GM12878 (cell line): ENCODE results near the gene ADCY9. TPM values are rescaled to one million over a fixed set of nuclear protein-coding genes. Genes with fewer than 3 reads are reported as not detected.

Experiments used
- ATAC-seq: fragments of 200-7000 bp; cut with Tn5 transposase; 3 replicates; pipeline ENCODE4 v1.9.1; 2020; ENCODE audit warnings: mild to moderate bottlenecking, moderate library complexity
- BruUV-seq: library from RNA; stranded (reverse); fragments of 400-500 nt; replicated peaks from 2 replicates; lab custom pipeline; 2021; lab: Mats Ljungman, UMichigan
- CTCF ChIA-PET: fragments of 300-600 bp; sonication (Branson Sonifier 250); formaldehyde crosslinking; extraction: SDS; loops from one replicate; lab custom pipeline; 2021; ENCODE audit warnings: inconsistent platforms; lab: Yijun Ruan, JAX
- POLR2A ChIA-PET: fragments of 350-600 bp; formaldehyde crosslinking; extraction: SDS; loops from one replicate; lab custom pipeline; 2021; ENCODE audit warnings: inconsistent platforms; lab: Charles Lee
- RAD21 ChIA-PET: fragments of 300-600 bp; sonication (Branson Sonifier 250); formaldehyde crosslinking; loops from one replicate; lab custom pipeline; 2023; ENCODE audit warnings: antibody characterized with exemption; ENCODE audit not compliant: unreplicated experiment; lab: Charles Lee
- SMC1A ChIA-PET: fragments of 300-600 bp; sonication (Branson Sonifier 250); formaldehyde crosslinking; loops from one replicate; lab custom pipeline; 2023; ENCODE audit not compliant: unreplicated experiment, uncharacterized antibody; lab: Charles Lee
- DNase-seq: peaks from one replicate; pipeline ENCODE4 v3.0.0-alpha.2; 2011; ENCODE audit warnings: low read depth, low spot score
- FAIRE-seq: peaks from 3 replicates; lab custom pipeline; 2011; peaks lifted over from hg19 to GRCh38; lab: Jason Lieb, UNC
- H2AFZ ChIP-seq: 2 replicates; pipeline ENCODE4 v1.6.0; 2011; ENCODE audit warnings: low read depth, low read length, control low read depth; ENCODE audit not compliant: control insufficient read depth
- H3K27ac ChIP-seq: 2 replicates; pipeline ENCODE4 v1.5.1; 2011; ENCODE audit warnings: control low read depth; ENCODE audit not compliant: control insufficient read depth, insufficient read depth
- H3K27me3 ChIP-seq, 2 experiments: replicated peaks in 1 of 2; 2 replicates each; pipeline versions ENCODE4 v1.6.0 to v1.6.1; 2011; ENCODE audit warnings: low read length in 1 of 2; ENCODE audit not compliant: control insufficient read depth in 2 of 2, insufficient read depth in 2 of 2
- H3K36me3 ChIP-seq, 2 experiments: 2 replicates each; pipeline ENCODE4 v1.5.1; 2011; ENCODE audit warnings: low read length in 1 of 2; ENCODE audit not compliant: control insufficient read depth in 2 of 2, insufficient read depth in 2 of 2
- H3K4me1 ChIP-seq: 2 replicates; pipeline ENCODE4 v1.6.1; 2011; ENCODE audit warnings: mild to moderate bottlenecking, low read length, moderate library complexity, mixed read lengths; ENCODE audit not compliant: control insufficient read depth, insufficient read depth
- H3K4me2 ChIP-seq: 2 replicates; pipeline ENCODE4 v1.6.0; 2011; ENCODE audit warnings: control low read depth; ENCODE audit not compliant: control insufficient read depth, insufficient read depth
- H3K4me3 ChIP-seq: fragments of 200-600 bp; sonication (generic); 2 replicates; pipeline ENCODE4 v1.5.1; 2016
- H3K79me2 ChIP-seq: 2 replicates; pipeline ENCODE4 v1.6.0; 2011; ENCODE audit warnings: low read length; ENCODE audit not compliant: control insufficient read depth, insufficient read depth
- H3K9ac ChIP-seq: 2 replicates; pipeline ENCODE4 v1.8.0; 2011; ENCODE audit warnings: low read length, control low read depth, mixed read lengths; ENCODE audit not compliant: control insufficient read depth, insufficient read depth
- H3K9me3 ChIP-seq: replicated peaks from 3 replicates; pipeline ENCODE4 v1.5.1; 2011; ENCODE audit warnings: mild to moderate bottlenecking, low read length; ENCODE audit not compliant: control insufficient read depth, insufficient read depth
- H4K20me1 ChIP-seq: 2 replicates; pipeline ENCODE4 v1.6.0; 2011; ENCODE audit not compliant: control insufficient read depth, insufficient read depth
- CHD4 ChIP-seq: fragments of 200-600 bp; sonication (generic); IDR thresholded peaks from 2 replicates; pipeline ENCODE4 v1.6.1; 2016; ENCODE audit warnings: mild to moderate bottlenecking
- DPF2 ChIP-seq: fragments of 450-650 bp; IDR thresholded peaks from 2 replicates; pipeline ENCODE4 v1.6.1; 2017; ENCODE audit warnings: mild to moderate bottlenecking
- MEF2A ChIP-seq: IDR thresholded peaks from 2 replicates; pipeline ENCODE4 v1.6.1; 2011; ENCODE audit warnings: low read depth, mild to moderate bottlenecking, low read length, moderate library complexity; ENCODE audit not compliant: insufficient read depth
- MTA2 ChIP-seq: fragments of 450-650 bp; IDR thresholded peaks from 2 replicates; pipeline ENCODE4 v1.6.1; 2016; ENCODE audit warnings: low read depth, mild to moderate bottlenecking, moderate library complexity
- NFYA ChIP-seq: IDR thresholded peaks from 2 replicates; pipeline ENCODE4 v1.6.1; 2011; ENCODE audit warnings: low read depth, mild to moderate bottlenecking, low read length, improper control_type of control experiment, borderline replicate concordance
- RFX5 ChIP-seq: IDR thresholded peaks from 2 replicates; pipeline ENCODE4 v1.6.1; 2011; ENCODE audit warnings: low read depth, low read length, improper control_type of control experiment
- YBX1 ChIP-seq: fragments of 450-650 bp; IDR thresholded peaks from 2 replicates; pipeline ENCODE4 v1.6.1; 2016; ENCODE audit warnings: antibody characterized with exemption
- ZNF274 ChIP-seq: IDR thresholded peaks from one replicate; pipeline ENCODE4 v1.8.0; 2011; ENCODE audit not compliant: insufficient read length, insufficient read depth
- WGBS: methylation state at CpG from one replicate; pipeline ENCODE4 v1.1.6; 2016; ENCODE audit warnings: low lambda C conversion rate; ENCODE audit not compliant: insufficient replicate concordance, insufficient coverage; ENCODE audit errors: missing lambda C conversion rate; 5-methylcytosine and 5-hydroxymethylcytosine counted together
- in situ Hi-C: fragments of 300-500 bp; cut with MboI; formaldehyde crosslinking; loops from 9 replicates; pipeline ENCODE4 v1.14.3; 2018; ENCODE audit warnings: mixed read lengths
- intact Hi-C: fragments of 100-400 bp; cut with micrococcal nuclease; formaldehyde crosslinking; loops from one replicate; pipeline ENCODE4 v1.14.2; 2022; ENCODE audit not compliant: unreplicated experiment
- polyA plus RNA-seq, 11 experiments: library from polyadenylated mRNA; depleted of rRNA in 4 of 11; unstranded in 6 of 11; stranded (reverse) in 5 of 11; fragments of >200 nt; fragmentation: Nextera tagmentation in 4 of 11; fragmentation: Illumina TruSeq in 1 of 11; extraction: Ambion mirVana in 4 of 11; extraction: Trizol in 1 of 11; gene quantifications; 1 replicate in 1 of 11; 2 replicates in 10 of 11; pipeline versions ENCODE4 v1.2.1 to v1.2.3, GENCODE V29; 2011 to 2016; ENCODE audit warnings: inconsistent platforms in 2 of 11, missing spikeins in 2 of 11, low read depth in 1 of 11
- total RNA-seq, 4 experiments: library from RNA; depleted of rRNA in 3 of 4; stranded (reverse); fragments of >200 nt in 3 of 4; fragmentation: Illumina TruSeq in 1 of 4; extraction: Trizol in 1 of 4; gene quantifications; 2 replicates each; pipeline versions ENCODE4 v1.2.1 to v1.2.3, GENCODE V29; 2013 to 2021
- TF ChIP-seq, protein P1 (sequence below): fragments of 150-350 bp; IDR thresholded peaks from 2 replicates; pipeline ENCODE4 v1.6.1; 2016; ENCODE audit warnings: low read depth, low read length
- TF ChIP-seq, protein P2 (sequence below): IDR thresholded peaks from 2 replicates; pipeline ENCODE4 v1.6.1; 2012; ENCODE audit warnings: improper control_type of control experiment, low read depth, low read length; ENCODE audit not compliant: insufficient replicate concordance
- TF ChIP-seq, protein P3 (sequence below): fragments of 450-650 bp; IDR thresholded peaks from 2 replicates; pipeline ENCODE4 v1.6.1; 2018; ENCODE audit warnings: borderline replicate concordance, mild to moderate bottlenecking; ENCODE audit not compliant: partially characterized antibody
- TF ChIP-seq, protein P4 (sequence below): IDR thresholded peaks from 2 replicates; pipeline ENCODE4 v1.6.1; 2011; ENCODE audit warnings: borderline replicate concordance, low read depth, mild to moderate bottlenecking, moderate library complexity, low read length; ENCODE audit not compliant: insufficient read depth, poor library complexity, severe bottlenecking

The ADCY9 gene
- total and polyA plus RNA-seq, 10 of the 15 experiments (the other 5 are each of a cell fraction or from before 2014, with no cell fraction given): 0.09 to 0.41 (median 0.15) TPM; not detected in 3

DNA sequence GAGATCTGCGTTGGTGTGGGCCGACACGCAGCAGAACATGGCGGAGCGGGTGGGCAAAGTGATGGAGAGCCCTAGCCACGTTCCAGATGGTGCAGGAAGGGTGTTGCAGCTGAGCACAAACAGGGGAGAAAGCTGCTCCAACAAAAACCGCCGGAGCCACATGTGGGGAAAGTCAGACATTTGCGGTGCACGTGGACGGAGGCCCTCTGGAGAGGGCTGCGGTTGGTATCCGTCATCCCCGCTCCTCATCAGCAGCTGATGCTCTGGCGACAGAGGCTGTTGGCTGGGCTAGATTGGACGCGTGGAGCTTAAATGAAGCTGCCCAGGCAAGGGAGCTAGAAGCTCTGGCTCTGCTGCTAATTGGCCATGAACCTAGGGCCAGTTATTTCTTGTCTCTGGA is 43.5 kb upstream of the ADCY9 start:
- Histone ChIP-seq H3K79me2 (no peaks in the 10 kb centered on the region), H3K4me2 (no peak overlapping the region), H3K27me3 (no peaks in the 10 kb centered on the region), H3K4me1 (no peaks in the 10 kb centered on the region), H3K27ac (no peak overlapping the region), H3K36me3 (no peaks in the 10 kb centered on the region), H3K9ac (no peak overlapping the region), H3K4me3 (no peak overlapping the region), H2AFZ (no peak overlapping the region), H4K20me1 (no peaks in the 10 kb centered on the region), H3K9me3 (no peaks in the 10 kb centered on the region)
- intact Hi-C loops (no loop called here), in situ Hi-C loops (no loop called here)
- ChIA-PET SMC1A (interaction anchor here (0.6 kb wide), 1 partner anchor 78 kb away, joined by 3 read pairs; no protein-coding TSS in a partner anchor), POLR2A (no interaction called here), RAD21 (no interaction called here), CTCF (interaction anchor here (0.7 kb wide), 1 partner anchor 89 kb away, joined by 3 read pairs; no protein-coding TSS in a partner anchor)
- no TSS peak for BruUV-seq
- no peak for ATAC-seq
- no peak for FAIRE-seq
- 78% methylated on average over 17 of the region's 17 CpGs for WGBS
- no peak for DNase-seq
- TF ChIP-seq, protein P1, sequence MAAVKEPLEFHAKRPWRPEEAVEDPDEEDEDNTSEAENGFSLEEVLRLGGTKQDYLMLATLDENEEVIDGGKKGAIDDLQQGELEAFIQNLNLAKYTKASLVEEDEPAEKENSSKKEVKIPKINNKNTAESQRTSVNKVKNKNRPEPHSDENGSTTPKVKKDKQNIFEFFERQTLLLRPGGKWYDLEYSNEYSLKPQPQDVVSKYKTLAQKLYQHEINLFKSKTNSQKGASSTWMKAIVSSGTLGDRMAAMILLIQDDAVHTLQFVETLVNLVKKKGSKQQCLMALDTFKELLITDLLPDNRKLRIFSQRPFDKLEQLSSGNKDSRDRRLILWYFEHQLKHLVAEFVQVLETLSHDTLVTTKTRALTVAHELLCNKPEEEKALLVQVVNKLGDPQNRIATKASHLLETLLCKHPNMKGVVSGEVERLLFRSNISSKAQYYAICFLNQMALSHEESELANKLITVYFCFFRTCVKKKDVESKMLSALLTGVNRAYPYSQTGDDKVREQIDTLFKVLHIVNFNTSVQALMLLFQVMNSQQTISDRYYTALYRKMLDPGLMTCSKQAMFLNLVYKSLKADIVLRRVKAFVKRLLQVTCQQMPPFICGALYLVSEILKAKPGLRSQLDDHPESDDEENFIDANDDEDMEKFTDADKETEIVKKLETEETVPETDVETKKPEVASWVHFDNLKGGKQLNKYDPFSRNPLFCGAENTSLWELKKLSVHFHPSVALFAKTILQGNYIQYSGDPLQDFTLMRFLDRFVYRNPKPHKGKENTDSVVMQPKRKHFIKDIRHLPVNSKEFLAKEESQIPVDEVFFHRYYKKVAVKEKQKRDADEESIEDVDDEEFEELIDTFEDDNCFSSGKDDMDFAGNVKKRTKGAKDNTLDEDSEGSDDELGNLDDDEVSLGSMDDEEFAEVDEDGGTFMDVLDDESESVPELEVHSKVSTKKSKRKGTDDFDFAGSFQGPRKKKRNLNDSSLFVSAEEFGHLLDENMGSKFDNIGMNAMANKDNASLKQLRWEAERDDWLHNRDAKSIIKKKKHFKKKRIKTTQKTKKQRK: no peak
- TF ChIP-seq, protein P2, sequence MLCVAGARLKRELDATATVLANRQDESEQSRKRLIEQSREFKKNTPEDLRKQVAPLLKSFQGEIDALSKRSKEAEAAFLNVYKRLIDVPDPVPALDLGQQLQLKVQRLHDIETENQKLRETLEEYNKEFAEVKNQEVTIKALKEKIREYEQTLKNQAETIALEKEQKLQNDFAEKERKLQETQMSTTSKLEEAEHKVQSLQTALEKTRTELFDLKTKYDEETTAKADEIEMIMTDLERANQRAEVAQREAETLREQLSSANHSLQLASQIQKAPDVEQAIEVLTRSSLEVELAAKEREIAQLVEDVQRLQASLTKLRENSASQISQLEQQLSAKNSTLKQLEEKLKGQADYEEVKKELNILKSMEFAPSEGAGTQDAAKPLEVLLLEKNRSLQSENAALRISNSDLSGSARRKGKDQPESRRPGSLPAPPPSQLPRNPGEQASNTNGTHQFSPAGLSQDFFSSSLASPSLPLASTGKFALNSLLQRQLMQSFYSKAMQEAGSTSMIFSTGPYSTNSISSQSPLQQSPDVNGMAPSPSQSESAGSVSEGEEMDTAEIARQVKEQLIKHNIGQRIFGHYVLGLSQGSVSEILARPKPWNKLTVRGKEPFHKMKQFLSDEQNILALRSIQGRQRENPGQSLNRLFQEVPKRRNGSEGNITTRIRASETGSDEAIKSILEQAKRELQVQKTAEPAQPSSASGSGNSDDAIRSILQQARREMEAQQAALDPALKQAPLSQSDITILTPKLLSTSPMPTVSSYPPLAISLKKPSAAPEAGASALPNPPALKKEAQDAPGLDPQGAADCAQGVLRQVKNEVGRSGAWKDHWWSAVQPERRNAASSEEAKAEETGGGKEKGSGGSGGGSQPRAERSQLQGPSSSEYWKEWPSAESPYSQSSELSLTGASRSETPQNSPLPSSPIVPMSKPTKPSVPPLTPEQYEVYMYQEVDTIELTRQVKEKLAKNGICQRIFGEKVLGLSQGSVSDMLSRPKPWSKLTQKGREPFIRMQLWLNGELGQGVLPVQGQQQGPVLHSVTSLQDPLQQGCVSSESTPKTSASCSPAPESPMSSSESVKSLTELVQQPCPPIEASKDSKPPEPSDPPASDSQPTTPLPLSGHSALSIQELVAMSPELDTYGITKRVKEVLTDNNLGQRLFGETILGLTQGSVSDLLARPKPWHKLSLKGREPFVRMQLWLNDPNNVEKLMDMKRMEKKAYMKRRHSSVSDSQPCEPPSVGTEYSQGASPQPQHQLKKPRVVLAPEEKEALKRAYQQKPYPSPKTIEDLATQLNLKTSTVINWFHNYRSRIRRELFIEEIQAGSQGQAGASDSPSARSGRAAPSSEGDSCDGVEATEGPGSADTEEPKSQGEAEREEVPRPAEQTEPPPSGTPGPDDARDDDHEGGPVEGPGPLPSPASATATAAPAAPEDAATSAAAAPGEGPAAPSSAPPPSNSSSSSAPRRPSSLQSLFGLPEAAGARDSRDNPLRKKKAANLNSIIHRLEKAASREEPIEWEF: no peak
- TF ChIP-seq RFX5: no peak
- TF ChIP-seq, protein P3, sequence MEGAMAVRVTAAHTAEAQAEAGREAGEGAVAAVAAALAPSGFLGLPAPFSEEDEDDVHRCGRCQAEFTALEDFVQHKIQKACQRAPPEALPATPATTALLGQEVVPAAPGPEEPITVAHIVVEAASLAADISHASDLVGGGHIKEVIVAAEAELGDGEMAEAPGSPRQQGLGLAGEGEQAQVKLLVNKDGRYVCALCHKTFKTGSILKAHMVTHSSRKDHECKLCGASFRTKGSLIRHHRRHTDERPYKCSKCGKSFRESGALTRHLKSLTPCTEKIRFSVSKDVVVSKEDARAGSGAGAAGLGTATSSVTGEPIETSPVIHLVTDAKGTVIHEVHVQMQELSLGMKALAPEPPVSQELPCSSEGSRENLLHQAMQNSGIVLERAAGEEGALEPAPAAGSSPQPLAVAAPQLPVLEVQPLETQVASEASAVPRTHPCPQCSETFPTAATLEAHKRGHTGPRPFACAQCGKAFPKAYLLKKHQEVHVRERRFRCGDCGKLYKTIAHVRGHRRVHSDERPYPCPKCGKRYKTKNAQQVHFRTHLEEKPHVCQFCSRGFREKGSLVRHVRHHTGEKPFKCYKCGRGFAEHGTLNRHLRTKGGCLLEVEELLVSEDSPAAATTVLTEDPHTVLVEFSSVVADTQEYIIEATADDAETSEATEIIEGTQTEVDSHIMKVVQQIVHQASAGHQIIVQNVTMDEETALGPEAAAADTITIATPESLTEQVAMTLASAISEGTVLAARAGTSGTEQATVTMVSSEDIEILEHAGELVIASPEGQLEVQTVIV: no peak
- no peak for TF ChIP-seq ZNF274
- no peak for TF ChIP-seq MTA2
- TF ChIP-seq YBX1: no peak
- no peak for TF ChIP-seq CHD4
- TF ChIP-seq DPF2: no peak
- TF ChIP-seq NFYA: no peak
- TF ChIP-seq, protein P4, sequence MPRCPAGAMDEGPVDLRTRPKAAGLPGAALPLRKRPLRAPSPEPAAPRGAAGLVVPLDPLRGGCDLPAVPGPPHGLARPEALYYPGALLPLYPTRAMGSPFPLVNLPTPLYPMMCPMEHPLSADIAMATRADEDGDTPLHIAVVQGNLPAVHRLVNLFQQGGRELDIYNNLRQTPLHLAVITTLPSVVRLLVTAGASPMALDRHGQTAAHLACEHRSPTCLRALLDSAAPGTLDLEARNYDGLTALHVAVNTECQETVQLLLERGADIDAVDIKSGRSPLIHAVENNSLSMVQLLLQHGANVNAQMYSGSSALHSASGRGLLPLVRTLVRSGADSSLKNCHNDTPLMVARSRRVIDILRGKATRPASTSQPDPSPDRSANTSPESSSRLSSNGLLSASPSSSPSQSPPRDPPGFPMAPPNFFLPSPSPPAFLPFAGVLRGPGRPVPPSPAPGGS: no peak
- TF ChIP-seq MEF2A: no peak
